ENCODE results near the gene LMO3.

Gene LMO3

GRCh38 chr12:16504200-16504599, 101.8 kb downstream of the LMO3 start:
- Histone ChIP-seq H3K36me3 (ENCODE audit: control insufficient read depth, insufficient read depth, low read length) (no peaks in the 10 kb centered on the region), H3K9ac (ENCODE audit: low read depth, low read length) (no peak overlapping the region), H3K27me3 (ENCODE audit: control insufficient read depth, insufficient read depth, low read length) (no peaks in the 10 kb centered on the region), H3K4me1 (ENCODE audit: control insufficient read depth, insufficient read depth, low read length) (peaks cover 2% of the 10 kb centered on the region), H3K9me3 (ENCODE audit: control insufficient read depth, insufficient read depth, low read length) (no peaks in the 10 kb centered on the region), H3K4me3 (ENCODE audit: low read depth, low read length) (no peak overlapping the region)

- no peaks in the 10 kb centered on the region for H3K9me3 ChIP-seq (ENCODE audit: control insufficient read depth, insufficient read depth, low read length)
- no peaks in the 10 kb centered on the region for H3K36me3 ChIP-seq (ENCODE audit: control insufficient read depth, insufficient read depth, low read length)
- no peak overlapping the region for H3K9ac ChIP-seq (ENCODE audit: low read depth, low read length)
- H3K27me3 ChIP-seq (ENCODE audit: control insufficient read depth, insufficient read depth, low read length), result no peaks in the 10 kb centered on the region
- peaks cover 2% of the 10 kb centered on the region for H3K4me1 ChIP-seq (ENCODE audit: control insufficient read depth, insufficient read depth, low read length)
- H3K4me3 ChIP-seq (ENCODE audit: low read depth, low read length), result no peak overlapping the region
Observed at GRCh38 chr12:16499611-16500010, 106.4 kb downstream of the LMO3 start.
